K562 (cell line): ENCODE data around the gene KLF1. TPM values are rescaled to one million over a fixed set of nuclear protein-coding genes. Genes with fewer than 3 reads are reported as not detected.
A peak's percentile ranks its signal among the peaks of the same experiment; 100 is the strongest.

Source experiments
- ATAC-seq: fragments of 200-7000 bp; cut with Tn5 transposase; 3 replicates; pipeline ENCODE4 v1.9.1; 2020; ENCODE audit warnings: moderate library complexity
- BruUV-seq: library from RNA; stranded (reverse); fragments of 400-500 nt; replicated peaks from 2 replicates; lab custom pipeline; 2021; lab: Mats Ljungman, UMichigan
- CTCF ChIA-PET: fragments of 300-600 bp; formaldehyde crosslinking; extraction: SDS; loops from one replicate; lab custom pipeline; 2021; ENCODE audit warnings: low intra/inter-chr PET ratio; lab: Yijun Ruan, JAX
- POLR2A ChIA-PET: fragments of 300-600, 350-650 bp; sonication (Branson Sonifier 250); formaldehyde crosslinking; extraction: SDS; loops from one replicate; lab custom pipeline; 2021; ENCODE audit warnings: antibody characterized with exemption, inconsistent platforms; lab: Yijun Ruan, JAX
- DNase-seq, 4 experiments: peaks; one replicate each; pipeline versions ENCODE4 v3.0.0 to v3.0.0-alpha.2; 2011 to 2018; ENCODE audit warnings: low spot score in 3 of 4, mixed read lengths in 3 of 4; ENCODE audit errors: extremely low read depth in 1 of 4
- FAIRE-seq: peaks from 2 replicates; lab custom pipeline; 2011; peaks lifted over from hg19 to GRCh38; lab: Jason Lieb, UNC
- H2AFZ ChIP-seq: 2 replicates; pipeline ENCODE4 v1.6.0; 2011; ENCODE audit warnings: low read depth, low read length, control low read depth, inconsistent platforms
- H3K27ac ChIP-seq: fragments of 200-600 bp; 3 replicates; pipeline ENCODE4 v1.8.0; 2011; ENCODE audit warnings: low read depth, mild to moderate bottlenecking, control low read depth, inconsistent platforms, low read length, moderate library complexity, mixed read lengths; ENCODE audit errors: extremely low read depth
- H3K27me3 ChIP-seq, 2 experiments: fragments of 300-600 bp in 1 of 2; 2 replicates in 1 of 2; 3 replicates in 1 of 2; pipeline versions ENCODE4 v1.6.0 to v1.8.0; 2011; ENCODE audit warnings: inconsistent platforms in 2 of 2, low read length in 2 of 2, mild to moderate bottlenecking in 1 of 2, mixed read lengths in 1 of 2, moderate library complexity in 1 of 2; ENCODE audit not compliant: control insufficient read depth in 2 of 2, insufficient read depth in 2 of 2
- H3K36me3 ChIP-seq: fragments of 300-600 bp; 3 replicates; pipeline ENCODE4 v1.8.0; 2011; ENCODE audit warnings: mild to moderate bottlenecking, low read length, inconsistent platforms; ENCODE audit not compliant: control insufficient read depth, insufficient read depth
- H3K4me1 ChIP-seq, 2 experiments: fragments of 200-600 bp in 1 of 2; replicated peaks in 1 of 2; 2 replicates in 1 of 2; 3 replicates in 1 of 2; pipeline versions ENCODE4 v1.5.1 to v1.8.0; 2011; ENCODE audit warnings: inconsistent platforms in 2 of 2, low read length in 2 of 2, mild to moderate bottlenecking in 1 of 2, mixed read lengths in 1 of 2, moderate library complexity in 1 of 2; ENCODE audit not compliant: control insufficient read depth in 2 of 2, insufficient read depth in 2 of 2
- H3K4me2 ChIP-seq: 2 replicates; pipeline ENCODE4 v1.6.1; 2011; ENCODE audit warnings: low read length, control low read depth, inconsistent platforms, mixed read lengths; ENCODE audit not compliant: insufficient read depth
- H3K4me3 ChIP-seq: fragments of 200-600 bp; sonication (generic), shearing (Covaris generic); 2 replicates; pipeline ENCODE4 v1.5.1; 2016; ENCODE audit warnings: control low read depth, inconsistent platforms
- H3K79me2 ChIP-seq: fragments of 200-600 bp; 3 replicates; pipeline ENCODE4 v1.8.0; 2011; ENCODE audit warnings: low read length, inconsistent platforms; ENCODE audit not compliant: control insufficient read depth, insufficient read depth
- H3K9ac ChIP-seq, 2 experiments: 2 replicates each; pipeline versions ENCODE4 v1.6.0 to v1.6.1; 2011; ENCODE audit warnings: low read depth in 2 of 2, low read length in 2 of 2, control low read depth in 1 of 2, inconsistent platforms in 1 of 2, mild to moderate bottlenecking in 1 of 2, mixed read lengths in 1 of 2; ENCODE audit not compliant: insufficient read depth in 1 of 2
- H3K9me1 ChIP-seq: one replicate; pipeline ENCODE4 v1.6.0; 2011; ENCODE audit warnings: inconsistent platforms, mild to moderate bottlenecking, low read length, moderate library complexity; ENCODE audit not compliant: control insufficient read depth, insufficient read depth
- H3K9me3 ChIP-seq: replicated peaks from 2 replicates; pipeline ENCODE4 v1.5.1; 2011; ENCODE audit warnings: low read depth, low read length, inconsistent platforms; ENCODE audit not compliant: control insufficient read depth, insufficient read depth
- H4K20me1 ChIP-seq: replicated peaks from 2 replicates; pipeline ENCODE4 v1.6.1; 2011; ENCODE audit warnings: low read length, inconsistent platforms, mixed read lengths; ENCODE audit not compliant: control insufficient read depth, insufficient read depth
- E2F6 ChIP-seq, 2 experiments: IDR thresholded peaks; 2 replicates each; pipeline ENCODE4 v1.6.1; 2011; ENCODE audit warnings: borderline replicate concordance in 1 of 2, control low read depth in 1 of 2, low read depth in 1 of 2, low read length in 1 of 2, mild to moderate bottlenecking in 1 of 2, mixed read lengths in 1 of 2, moderate library complexity in 1 of 2; ENCODE audit not compliant: insufficient read depth in 1 of 2, insufficient read length in 1 of 2, poor library complexity in 1 of 2, severe bottlenecking in 1 of 2; ENCODE audit errors: extremely low read depth in 1 of 2
- EZH2 ChIP-seq: IDR thresholded peaks from 2 replicates; pipeline ENCODE4 v1.6.1; 2012; ENCODE audit warnings: low read depth, mild to moderate bottlenecking, inconsistent platforms, low read length, borderline replicate concordance
- FIP1L1 ChIP-seq: fragments of 200-400 bp; formaldehyde crosslinking; IDR thresholded peaks from 2 replicates; pipeline ENCODE4 v1.6.1; 2018; ENCODE audit warnings: mild to moderate bottlenecking, low read depth, low read length; ENCODE audit not compliant: poor library complexity, severe bottlenecking
- FOSL1 ChIP-seq: fragments of 200-800 bp; sonication (Bioruptor generic); conservative IDR thresholded peaks from 2 replicates; pipeline ENCODE4 v1.6.1; 2016; ENCODE audit warnings: missing genetic modification characterization, missing compliant biosample characterization
- FOXK2 ChIP-seq, 2 experiments: fragments of 450-650 bp; IDR thresholded peaks in 1 of 2; conservative IDR thresholded peaks in 1 of 2; 2 replicates each; pipeline ENCODE4 v1.6.1; 2016; ENCODE audit warnings: low read depth in 2 of 2, mild to moderate bottlenecking in 1 of 2
- KLF13 ChIP-seq: fragments of 450-650 bp; IDR thresholded peaks from 2 replicates; pipeline ENCODE4 v1.6.1; 2016; ENCODE audit warnings: missing genetic modification characterization, low read depth, mild to moderate bottlenecking, missing compliant biosample characterization, moderate library complexity, borderline replicate concordance
- LARP7 ChIP-seq: fragments of 450-650 bp; IDR thresholded peaks from 2 replicates; pipeline ENCODE4 v1.6.1; 2016
- MAX ChIP-seq: sonication (generic); formaldehyde crosslinking; IDR thresholded peaks from 2 replicates; pipeline ENCODE4 v1.9.0; 2022; ENCODE audit warnings: mild to moderate bottlenecking, missing genetic modification reagents
- PHF21A ChIP-seq: fragments of 450-650 bp; IDR thresholded peaks from 2 replicates; pipeline ENCODE4 v1.6.1; 2017; ENCODE audit warnings: low read depth, borderline replicate concordance
- RBM22 ChIP-seq: fragments of 200-400 bp; formaldehyde crosslinking; IDR thresholded peaks from 2 replicates; pipeline ENCODE4 v1.6.1; 2018; ENCODE audit warnings: low read length, low read depth; ENCODE audit not compliant: poor library complexity, severe bottlenecking
- SUPT5H ChIP-seq: fragments of 450-650 bp; IDR thresholded peaks from 2 replicates; pipeline ENCODE4 v1.6.1; 2016
- XRCC5 ChIP-seq: fragments of 200-400 bp; formaldehyde crosslinking; IDR thresholded peaks from 2 replicates; pipeline ENCODE4 v1.6.1; 2017; ENCODE audit warnings: low read depth, mild to moderate bottlenecking, low read length
- ZNF561 ChIP-seq: fragments of 450-650 bp; formaldehyde crosslinking; conservative IDR thresholded peaks from 2 replicates; pipeline ENCODE4 v1.4.0; 2020; ENCODE audit warnings: mild to moderate bottlenecking, moderate library complexity
- ZNF830 ChIP-seq: fragments of 250-450 bp; sonication (Bioruptor Pico); IDR thresholded peaks from 2 replicates; pipeline ENCODE4 v1.5.0; 2021; ENCODE audit warnings: mild to moderate bottlenecking
- WGBS: fragments of 100-300 bp; shearing (Covaris generic); methylation state at CpG from one replicate; pipeline ENCODE4 v1.1.6; 2016; ENCODE audit warnings: low coverage, mixed read lengths; ENCODE audit not compliant: insufficient coverage; ENCODE audit errors: missing lambda C conversion rate; 5-methylcytosine and 5-hydroxymethylcytosine counted together
- in situ Hi-C: fragments of 300-500 bp; cut with MboI; formaldehyde crosslinking; loops from 4 replicates; pipeline ENCODE4 v1.15.0; 2018; ENCODE audit warnings: inconsistent platforms, mixed read lengths
- intact Hi-C: fragments of 100-400 bp; cut with micrococcal nuclease; formaldehyde crosslinking; loops from 2 replicates; pipeline ENCODE4 v1.14.2; 2022
- polyA plus RNA-seq, 8 experiments: library from polyadenylated mRNA; depleted of rRNA in 4 of 8; stranded (reverse) in 5 of 8; unstranded in 3 of 8; fragments of >200 nt; fragmentation: Nextera tagmentation in 2 of 8; fragmentation: Illumina TruSeq in 1 of 8; extraction: Ambion mirVana in 2 of 8; extraction: Trizol in 1 of 8; gene quantifications; 2 replicates each; pipeline versions ENCODE4 v1.2.1 to v1.2.3, GENCODE V29; 2011 to 2014; ENCODE audit warnings: inconsistent platforms in 1 of 8, missing spikeins in 1 of 8
- total RNA-seq, 7 experiments: library from RNA; depleted of rRNA in 6 of 7; stranded (reverse); fragments of >200 nt in 6 of 7; fragmentation: Illumina TruSeq in 2 of 7; extraction: Trizol in 2 of 7; gene quantifications; 2 replicates each; pipeline versions ENCODE4 v1.2.1 to v1.2.3, GENCODE V29; 2011 to 2021; ENCODE audit warnings: low replicate concordance in 1 of 7
- TF ChIP-seq, protein P1 (sequence below): fragments of 450-650 bp; IDR thresholded peaks from 2 replicates; pipeline ENCODE4 v1.6.1; 2016
- TF ChIP-seq, protein P2 (sequence below): sonication (generic); formaldehyde crosslinking; IDR thresholded peaks from 2 replicates; pipeline ENCODE4 v1.8.0; 2022; ENCODE audit warnings: missing genetic modification reagents, mild to moderate bottlenecking, moderate library complexity, borderline replicate concordance

Gene KLF1
- total and polyA plus RNA-seq, 9 of the 15 experiments (the other 6 are each of a cell fraction or from before 2014, with no cell fraction given), result 8.4 to 163 (median 47.3) TPM

DNA sequence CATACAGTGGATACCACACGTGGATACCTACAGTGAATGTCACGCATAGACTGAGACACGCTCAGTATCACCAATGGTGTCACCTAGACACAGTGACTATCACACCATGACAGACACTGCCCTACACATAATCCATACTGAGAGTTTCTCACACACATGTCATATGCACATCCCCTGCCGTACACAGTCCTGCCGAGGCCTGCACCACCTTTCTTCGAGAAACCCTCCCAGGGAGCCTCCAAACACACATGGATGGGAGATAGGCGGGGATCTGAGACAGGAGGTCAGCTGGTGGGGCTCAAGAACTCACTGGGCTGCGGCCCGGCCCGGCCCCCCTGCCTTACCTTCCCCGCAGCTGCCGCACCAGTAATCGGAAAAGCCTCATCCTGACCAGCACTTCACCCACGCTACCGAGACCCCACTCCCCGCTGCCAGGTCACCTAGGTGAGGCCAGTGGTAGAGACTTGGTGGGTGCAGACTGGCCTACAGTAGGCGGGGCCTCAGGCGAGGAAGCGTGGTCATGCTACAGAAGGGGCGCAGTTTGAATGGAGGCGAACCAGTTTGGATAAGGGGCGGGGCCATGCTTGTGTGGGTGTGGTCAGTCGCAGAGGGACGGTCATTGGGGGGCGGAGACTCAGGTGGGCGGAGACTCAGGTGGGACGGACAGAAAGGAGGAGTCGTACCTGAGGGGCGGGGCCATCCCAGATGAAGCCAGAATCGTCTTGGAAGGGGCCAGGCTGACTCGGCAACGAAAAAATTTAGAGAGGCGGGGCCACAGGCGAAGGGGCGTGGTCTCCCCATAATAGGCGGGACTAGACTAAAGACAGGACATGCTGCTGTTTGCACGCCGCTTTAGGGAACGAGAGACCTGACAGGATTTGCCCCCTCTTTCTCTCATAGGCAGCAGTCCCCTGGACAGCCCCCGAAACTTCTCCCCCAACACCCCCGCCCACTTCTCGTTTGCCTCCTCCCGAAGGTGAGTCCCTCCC, 46.6 kb downstream of the KLF1 start:
- Histone ChIP-seq H3K4me3 (peak overlapping the region; percentile 57), H3K27me3 (no peaks in the 10 kb centered on the region; a peak in 1 of 5 replicates)
- TF ChIP-seq LARP7 (no peak), EZH2 (no peak), FIP1L1 (no peak), ZNF830 (no peak), RBM22 (no peak), ZNF561 (CRISPR knock-in tag) (no peak), SUPT5H (no peak), MAX (peak; percentile 69), E2F6 (IDR thresholded peaks at IDR 0.05; ENCODE audit: borderline replicate concordance in 1 of 2, extremely low read depth in 1 of 2, insufficient read depth in 1 of 2, insufficient read length in 1 of 2, low read depth in 1 of 2, low read length in 1 of 2, poor library complexity in 1 of 2, severe bottlenecking in 1 of 2) (peak in 1 of 2 experiments; percentile 34), FOSL1 (tag) (no peak), FOXK2 (conservative IDR thresholded peaks at IDR 0.05 in 1 of 2, IDR thresholded peaks at IDR 0.05 in 1 of 2; ENCODE audit: low read depth in 2 of 2) (peak; percentile 44 to 75; a peak in 3 of 4 replicates), XRCC5 (0 out of 2 replicates have a peak, but pooled peaks have one; percentile 34), KLF13 (tag) (0 out of 2 replicates have a peak, but pooled peaks have one; percentile 27), PHF21A (no peak)
- TF ChIP-seq, protein P1, sequence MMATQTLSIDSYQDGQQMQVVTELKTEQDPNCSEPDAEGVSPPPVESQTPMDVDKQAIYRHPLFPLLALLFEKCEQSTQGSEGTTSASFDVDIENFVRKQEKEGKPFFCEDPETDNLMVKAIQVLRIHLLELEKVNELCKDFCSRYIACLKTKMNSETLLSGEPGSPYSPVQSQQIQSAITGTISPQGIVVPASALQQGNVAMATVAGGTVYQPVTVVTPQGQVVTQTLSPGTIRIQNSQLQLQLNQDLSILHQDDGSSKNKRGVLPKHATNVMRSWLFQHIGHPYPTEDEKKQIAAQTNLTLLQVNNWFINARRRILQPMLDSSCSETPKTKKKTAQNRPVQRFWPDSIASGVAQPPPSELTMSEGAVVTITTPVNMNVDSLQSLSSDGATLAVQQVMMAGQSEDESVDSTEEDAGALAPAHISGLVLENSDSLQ, result peak; percentile 84
- TF ChIP-seq, protein P2, sequence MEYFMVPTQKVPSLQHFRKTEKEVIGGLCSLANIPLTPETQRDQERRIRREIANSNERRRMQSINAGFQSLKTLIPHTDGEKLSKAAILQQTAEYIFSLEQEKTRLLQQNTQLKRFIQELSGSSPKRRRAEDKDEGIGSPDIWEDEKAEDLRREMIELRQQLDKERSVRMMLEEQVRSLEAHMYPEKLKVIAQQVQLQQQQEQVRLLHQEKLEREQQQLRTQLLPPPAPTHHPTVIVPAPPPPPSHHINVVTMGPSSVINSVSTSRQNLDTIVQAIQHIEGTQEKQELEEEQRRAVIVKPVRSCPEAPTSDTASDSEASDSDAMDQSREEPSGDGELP, result peak; percentile 84

More for the DNA sequence above, 46.6 kb downstream of the KLF1 start:
- Histone ChIP-seq H3K9me3 (no peaks in the 10 kb centered on the region), H3K9me1 (no peaks in the 10 kb centered on the region), H2AFZ (peak overlapping the region; percentile 84), H3K4me2 (peak overlapping the region; percentile 82), H3K27ac (peak overlapping the region; percentile 69), H3K9ac (peak overlapping the region; percentile 25 to 79), H4K20me1 (peaks cover 6% of the 10 kb centered on the region; the same call in 1 of the 2 replicates), H3K79me2 (peaks cover 20% of the 10 kb centered on the region), H3K4me1 (peaks cover 35 to 52% of the 10 kb centered on the region in 2 experiments), H3K36me3 (peaks cover 19% of the 10 kb centered on the region; the same call in 2 of the 3 replicates)
- FAIRE-seq, result peak; percentile 96
- peak; percentile 85 for ATAC-seq
- peak; percentile 93 to 97 (median 96) for DNase-seq
- WGBS, result 9% methylated on average over 41 of the region's 43 CpGs
- intact Hi-C loops (loop anchor here (5.0 kb wide), 1 partner anchor 63 kb away; the partner anchor contains the start of gene HOOK2), in situ Hi-C loops (no loop called here)
- no TSS peak for BruUV-seq
- CTCF ChIA-PET, result no interaction called here
- POLR2A ChIA-PET, result no interaction called here
